ENCODE results near the gene WWOX. TPM values are rescaled to one million over a fixed set of nuclear protein-coding genes. Genes with fewer than 3 reads are reported as not detected.

The WWOX gene
- total and polyA plus RNA-seq, 2 of the 13 experiments (the other 11 are each of a cell fraction or from before 2014, with no cell fraction given), result 9.1 to 37.4 TPM

DNA sequence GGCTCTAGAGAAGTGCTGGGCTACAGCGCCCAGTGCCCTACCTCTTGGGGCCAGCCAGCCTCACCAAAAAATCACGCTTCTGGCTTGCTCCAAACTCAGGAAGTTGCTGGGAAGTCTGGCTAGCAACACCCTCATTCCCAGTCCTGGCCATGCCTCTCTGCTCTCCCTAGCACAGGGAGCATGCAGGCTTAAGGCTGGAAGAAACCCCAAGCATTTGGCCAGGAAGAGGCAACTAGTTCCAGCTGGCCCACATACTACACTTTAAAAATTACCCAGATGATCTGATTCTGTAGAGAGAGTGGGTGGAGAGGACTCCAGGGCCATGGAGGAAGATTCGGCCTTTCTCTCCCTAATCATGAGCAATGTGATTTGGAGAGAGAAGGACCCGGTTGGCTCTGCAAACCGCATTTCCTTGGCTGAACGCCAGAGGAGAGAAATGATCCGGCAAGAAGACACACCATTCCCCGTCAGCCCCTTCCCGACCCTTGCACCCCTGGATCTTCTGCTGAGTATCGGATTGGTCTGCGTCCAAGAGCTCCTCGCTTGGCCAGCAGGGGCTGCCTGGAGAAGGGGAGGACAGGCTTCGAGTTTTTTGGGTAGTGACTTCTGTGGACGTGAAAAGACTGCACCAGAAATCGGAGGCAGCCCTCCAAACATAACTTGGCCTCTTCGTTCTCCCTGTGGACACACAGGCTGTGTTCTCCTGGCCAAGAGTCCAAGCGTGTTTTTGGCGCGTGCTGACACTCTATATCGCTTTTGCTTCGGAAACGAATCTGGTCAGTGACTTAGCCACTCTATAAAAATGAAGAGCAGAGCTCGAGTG is 406.3 kb downstream of the WWOX start (continued):
- TF ChIP-seq NFYB (CRISPR knock-in tag; IDR thresholded peaks at IDR 0.05) (peak; percentile 47; the same call in 1 of the 2 replicates), ZBTB7A (CRISPR knock-in tag; IDR thresholded peaks at IDR 0.05) (no peak), ZSCAN21 (CRISPR knock-in tag; IDR thresholded peaks at IDR 0.05; ENCODE audit: borderline replicate concordance) (no peak; the same call in 1 of the 2 replicates), ZSCAN12 (CRISPR knock-in tag; IDR thresholded peaks at IDR 0.05) (no peak), MYC (CRISPR knock-in tag; IDR thresholded peaks at IDR 0.05; ENCODE audit: borderline replicate concordance) (peak; percentile 45; the same call in 1 of the 2 replicates), KDM4B (CRISPR knock-in tag; IDR thresholded peaks at IDR 0.05) (no peak), RFX5 (IDR thresholded peaks at IDR 0.05; ENCODE audit: low read depth, low read length) (0 out of 2 replicates have a peak, but pooled peaks have one; percentile 12), RELA (CRISPR knock-in tag; IDR thresholded peaks at IDR 0.05) (no peak), HNRNPK (IDR thresholded peaks at IDR 0.05; ENCODE audit: low read depth, low read length, poor library complexity, severe bottlenecking) (no peak), ZNF446 (CRISPR knock-in tag; IDR thresholded peaks at IDR 0.05) (peak; percentile 49; the same call in 1 of the 2 replicates), ZNF501 (CRISPR knock-in tag; IDR thresholded peaks at IDR 0.05) (0 out of 2 replicates have a peak, but pooled peaks have one; percentile 51), LCORL (IDR thresholded peaks at IDR 0.05) (no peak), LCORL (CRISPR knock-in tag; IDR thresholded peaks at IDR 0.05) (peak; percentile 92), ZNF670 (CRISPR knock-in tag; IDR thresholded peaks at IDR 0.05; ENCODE audit: borderline replicate concordance) (no peak), HMG20B (CRISPR knock-in tag; conservative IDR thresholded peaks at IDR 0.05) (no peak), ZNF337 (CRISPR knock-in tag; IDR thresholded peaks at IDR 0.05; ENCODE audit: borderline replicate concordance, low read depth) (peak; percentile 77; the same call in 1 of the 2 replicates), ZNF34 (CRISPR knock-in tag; IDR thresholded peaks at IDR 0.05; ENCODE audit: borderline replicate concordance) (no peak), JARID2 (CRISPR knock-in tag; IDR thresholded peaks at IDR 0.05; ENCODE audit: insufficient replicate concordance) (no peak), ZNF33B (CRISPR knock-in tag; IDR thresholded peaks at IDR 0.05) (no peak)
- TF ChIP-seq, protein P1, sequence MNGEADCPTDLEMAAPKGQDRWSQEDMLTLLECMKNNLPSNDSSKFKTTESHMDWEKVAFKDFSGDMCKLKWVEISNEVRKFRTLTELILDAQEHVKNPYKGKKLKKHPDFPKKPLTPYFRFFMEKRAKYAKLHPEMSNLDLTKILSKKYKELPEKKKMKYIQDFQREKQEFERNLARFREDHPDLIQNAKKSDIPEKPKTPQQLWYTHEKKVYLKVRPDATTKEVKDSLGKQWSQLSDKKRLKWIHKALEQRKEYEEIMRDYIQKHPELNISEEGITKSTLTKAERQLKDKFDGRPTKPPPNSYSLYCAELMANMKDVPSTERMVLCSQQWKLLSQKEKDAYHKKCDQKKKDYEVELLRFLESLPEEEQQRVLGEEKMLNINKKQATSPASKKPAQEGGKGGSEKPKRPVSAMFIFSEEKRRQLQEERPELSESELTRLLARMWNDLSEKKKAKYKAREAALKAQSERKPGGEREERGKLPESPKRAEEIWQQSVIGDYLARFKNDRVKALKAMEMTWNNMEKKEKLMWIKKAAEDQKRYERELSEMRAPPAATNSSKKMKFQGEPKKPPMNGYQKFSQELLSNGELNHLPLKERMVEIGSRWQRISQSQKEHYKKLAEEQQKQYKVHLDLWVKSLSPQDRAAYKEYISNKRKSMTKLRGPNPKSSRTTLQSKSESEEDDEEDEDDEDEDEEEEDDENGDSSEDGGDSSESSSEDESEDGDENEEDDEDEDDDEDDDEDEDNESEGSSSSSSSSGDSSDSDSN (CRISPR knock-in tag; IDR thresholded peaks at IDR 0.05), result peak; percentile 33; the same call in 1 of the 2 replicates
- TF ChIP-seq, protein P2, sequence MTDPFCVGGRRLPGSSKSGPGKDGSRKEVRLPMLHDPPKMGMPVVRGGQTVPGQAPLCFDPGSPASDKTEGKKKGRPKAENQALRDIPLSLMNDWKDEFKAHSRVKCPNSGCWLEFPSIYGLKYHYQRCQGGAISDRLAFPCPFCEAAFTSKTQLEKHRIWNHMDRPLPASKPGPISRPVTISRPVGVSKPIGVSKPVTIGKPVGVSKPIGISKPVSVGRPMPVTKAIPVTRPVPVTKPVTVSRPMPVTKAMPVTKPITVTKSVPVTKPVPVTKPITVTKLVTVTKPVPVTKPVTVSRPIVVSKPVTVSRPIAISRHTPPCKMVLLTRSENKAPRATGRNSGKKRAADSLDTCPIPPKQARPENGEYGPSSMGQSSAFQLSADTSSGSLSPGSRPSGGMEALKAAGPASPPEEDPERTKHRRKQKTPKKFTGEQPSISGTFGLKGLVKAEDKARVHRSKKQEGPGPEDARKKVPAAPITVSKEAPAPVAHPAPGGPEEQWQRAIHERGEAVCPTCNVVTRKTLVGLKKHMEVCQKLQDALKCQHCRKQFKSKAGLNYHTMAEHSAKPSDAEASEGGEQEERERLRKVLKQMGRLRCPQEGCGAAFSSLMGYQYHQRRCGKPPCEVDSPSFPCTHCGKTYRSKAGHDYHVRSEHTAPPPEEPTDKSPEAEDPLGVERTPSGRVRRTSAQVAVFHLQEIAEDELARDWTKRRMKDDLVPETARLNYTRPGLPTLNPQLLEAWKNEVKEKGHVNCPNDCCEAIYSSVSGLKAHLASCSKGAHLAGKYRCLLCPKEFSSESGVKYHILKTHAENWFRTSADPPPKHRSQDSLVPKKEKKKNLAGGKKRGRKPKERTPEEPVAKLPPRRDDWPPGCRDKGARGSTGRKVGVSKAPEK (CRISPR knock-in tag; IDR thresholded peaks at IDR 0.05; ENCODE audit: borderline replicate concordance), result no peak; the same call in none of the 2 replicates
- TF ChIP-seq, protein P3, sequence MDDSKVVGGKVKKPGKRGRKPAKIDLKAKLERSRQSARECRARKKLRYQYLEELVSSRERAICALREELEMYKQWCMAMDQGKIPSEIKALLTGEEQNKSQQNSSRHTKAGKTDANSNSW (CRISPR knock-in tag; IDR thresholded peaks at IDR 0.05; ENCODE audit: borderline replicate concordance), result no peak
